ENCODE results near the gene ADRM1.

Gene ADRM1

GRCh38 chr20:62338294-62338620, 35.5 kb downstream of the ADRM1 start (continued):
- no peak for TF ChIP-seq PPARA (CRISPR knock-in tag; IDR thresholded peaks at IDR 0.05; ENCODE audit: borderline replicate concordance)
- TF ChIP-seq, protein P1, sequence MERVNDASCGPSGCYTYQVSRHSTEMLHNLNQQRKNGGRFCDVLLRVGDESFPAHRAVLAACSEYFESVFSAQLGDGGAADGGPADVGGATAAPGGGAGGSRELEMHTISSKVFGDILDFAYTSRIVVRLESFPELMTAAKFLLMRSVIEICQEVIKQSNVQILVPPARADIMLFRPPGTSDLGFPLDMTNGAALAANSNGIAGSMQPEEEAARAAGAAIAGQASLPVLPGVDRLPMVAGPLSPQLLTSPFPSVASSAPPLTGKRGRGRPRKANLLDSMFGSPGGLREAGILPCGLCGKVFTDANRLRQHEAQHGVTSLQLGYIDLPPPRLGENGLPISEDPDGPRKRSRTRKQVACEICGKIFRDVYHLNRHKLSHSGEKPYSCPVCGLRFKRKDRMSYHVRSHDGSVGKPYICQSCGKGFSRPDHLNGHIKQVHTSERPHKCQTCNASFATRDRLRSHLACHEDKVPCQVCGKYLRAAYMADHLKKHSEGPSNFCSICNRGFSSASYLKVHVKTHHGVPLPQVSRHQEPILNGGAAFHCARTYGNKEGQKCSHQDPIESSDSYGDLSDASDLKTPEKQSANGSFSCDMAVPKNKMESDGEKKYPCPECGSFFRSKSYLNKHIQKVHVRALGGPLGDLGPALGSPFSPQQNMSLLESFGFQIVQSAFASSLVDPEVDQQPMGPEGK (CRISPR knock-in tag; IDR thresholded peaks at IDR 0.05; ENCODE audit: borderline replicate concordance), result no peak
- no peak for TF ChIP-seq ESRRG (CRISPR knock-in tag; IDR thresholded peaks at IDR 0.05)
- no peak for TF ChIP-seq SNAI2 (CRISPR knock-in tag; IDR thresholded peaks at IDR 0.05)
- no peak for TF ChIP-seq TCF4 (CRISPR knock-in tag; IDR thresholded peaks at IDR 0.05; ENCODE audit: borderline replicate concordance)

- no peak for ATAC-seq
- TF ChIP-seq TOX (CRISPR knock-in tag; IDR thresholded peaks at IDR 0.05; ENCODE audit: borderline replicate concordance), result no peak
- no peak for TF ChIP-seq ISL1 (CRISPR knock-in tag; IDR thresholded peaks at IDR 0.05)
- TF ChIP-seq CSDC2 (CRISPR knock-in tag; IDR thresholded peaks at IDR 0.05), result no peak
- TF ChIP-seq, protein P2, sequence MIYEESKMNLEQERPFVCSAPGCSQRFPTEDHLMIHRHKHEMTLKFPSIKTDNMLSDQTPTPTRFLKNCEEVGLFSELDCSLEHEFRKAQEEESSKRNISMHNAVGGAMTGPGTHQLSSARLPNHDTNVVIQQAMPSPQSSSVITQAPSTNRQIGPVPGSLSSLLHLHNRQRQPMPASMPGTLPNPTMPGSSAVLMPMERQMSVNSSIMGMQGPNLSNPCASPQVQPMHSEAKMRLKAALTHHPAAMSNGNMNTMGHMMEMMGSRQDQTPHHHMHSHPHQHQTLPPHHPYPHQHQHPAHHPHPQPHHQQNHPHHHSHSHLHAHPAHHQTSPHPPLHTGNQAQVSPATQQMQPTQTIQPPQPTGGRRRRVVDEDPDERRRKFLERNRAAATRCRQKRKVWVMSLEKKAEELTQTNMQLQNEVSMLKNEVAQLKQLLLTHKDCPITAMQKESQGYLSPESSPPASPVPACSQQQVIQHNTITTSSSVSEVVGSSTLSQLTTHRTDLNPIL (CRISPR knock-in tag; IDR thresholded peaks at IDR 0.05; ENCODE audit: low read depth), result no peak
Observed at GRCh38 chr20:62339647-62340062, 36.9 kb downstream of the ADRM1 start.

- TF ChIP-seq SNAI2 (CRISPR knock-in tag; IDR thresholded peaks at IDR 0.05) (no peak), ZNF565 (CRISPR knock-in tag; conservative IDR thresholded peaks at IDR 0.05; ENCODE audit: low read depth) (no peak)
- ATAC-seq, result no peak
Observed at GRCh38 chr20:62342910-62343309, 40.1 kb downstream of the ADRM1 start.

DNA sequence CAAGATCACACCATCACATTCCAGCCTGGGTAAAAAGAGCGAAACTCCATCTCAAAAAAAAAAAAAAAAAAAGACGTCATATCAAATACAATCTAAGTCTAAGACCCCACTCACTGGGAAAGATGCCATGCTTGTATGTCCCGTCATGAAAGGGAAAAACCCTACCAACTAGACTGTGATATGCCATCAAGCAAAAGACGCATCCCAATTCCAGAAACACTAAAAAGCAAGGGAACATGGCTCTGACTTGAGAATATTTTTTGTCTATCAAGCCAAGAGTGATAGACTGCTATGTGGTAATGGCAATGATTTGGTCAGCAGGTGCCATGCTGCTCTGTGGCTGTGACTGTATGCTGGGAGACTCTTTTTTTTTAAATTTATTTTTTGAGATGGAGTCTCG, 41.3 kb downstream of the ADRM1 start:
- no peak for ATAC-seq

More for the DNA sequence above, 41.3 kb downstream of the ADRM1 start:
- TF ChIP-seq ZNF70 (CRISPR knock-in tag; IDR thresholded peaks at IDR 0.05) (no peak), PPARA (CRISPR knock-in tag; IDR thresholded peaks at IDR 0.05; ENCODE audit: borderline replicate concordance) (no peak), ZFP30 (CRISPR knock-in tag; IDR thresholded peaks at IDR 0.05) (no peak), ISL1 (CRISPR knock-in tag; IDR thresholded peaks at IDR 0.05) (no peak), ARNTL (CRISPR knock-in tag; IDR thresholded peaks at IDR 0.05; ENCODE audit: borderline replicate concordance, low read depth) (no peak), ZNF565 (CRISPR knock-in tag; conservative IDR thresholded peaks at IDR 0.05; ENCODE audit: low read depth) (no peak), ZFP3 (CRISPR knock-in tag; IDR thresholded peaks at IDR 0.05) (no peak)
- TF ChIP-seq, protein P1 (CRISPR knock-in tag; IDR thresholded peaks at IDR 0.05; ENCODE audit: borderline replicate concordance), result no peak
- TF ChIP-seq, protein P3, sequence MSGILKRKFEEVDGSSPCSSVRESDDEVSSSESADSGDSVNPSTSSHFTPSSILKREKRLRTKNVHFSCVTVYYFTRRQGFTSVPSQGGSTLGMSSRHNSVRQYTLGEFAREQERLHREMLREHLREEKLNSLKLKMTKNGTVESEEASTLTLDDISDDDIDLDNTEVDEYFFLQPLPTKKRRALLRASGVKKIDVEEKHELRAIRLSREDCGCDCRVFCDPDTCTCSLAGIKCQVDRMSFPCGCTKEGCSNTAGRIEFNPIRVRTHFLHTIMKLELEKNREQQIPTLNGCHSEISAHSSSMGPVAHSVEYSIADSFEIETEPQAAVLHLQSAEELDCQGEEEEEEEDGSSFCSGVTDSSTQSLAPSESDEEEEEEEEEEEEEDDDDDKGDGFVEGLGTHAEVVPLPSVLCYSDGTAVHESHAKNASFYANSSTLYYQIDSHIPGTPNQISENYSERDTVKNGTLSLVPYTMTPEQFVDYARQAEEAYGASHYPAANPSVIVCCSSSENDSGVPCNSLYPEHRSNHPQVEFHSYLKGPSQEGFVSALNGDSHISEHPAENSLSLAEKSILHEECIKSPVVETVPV (CRISPR knock-in tag; IDR thresholded peaks at IDR 0.05), result no peak
- TF ChIP-seq, protein P4, sequence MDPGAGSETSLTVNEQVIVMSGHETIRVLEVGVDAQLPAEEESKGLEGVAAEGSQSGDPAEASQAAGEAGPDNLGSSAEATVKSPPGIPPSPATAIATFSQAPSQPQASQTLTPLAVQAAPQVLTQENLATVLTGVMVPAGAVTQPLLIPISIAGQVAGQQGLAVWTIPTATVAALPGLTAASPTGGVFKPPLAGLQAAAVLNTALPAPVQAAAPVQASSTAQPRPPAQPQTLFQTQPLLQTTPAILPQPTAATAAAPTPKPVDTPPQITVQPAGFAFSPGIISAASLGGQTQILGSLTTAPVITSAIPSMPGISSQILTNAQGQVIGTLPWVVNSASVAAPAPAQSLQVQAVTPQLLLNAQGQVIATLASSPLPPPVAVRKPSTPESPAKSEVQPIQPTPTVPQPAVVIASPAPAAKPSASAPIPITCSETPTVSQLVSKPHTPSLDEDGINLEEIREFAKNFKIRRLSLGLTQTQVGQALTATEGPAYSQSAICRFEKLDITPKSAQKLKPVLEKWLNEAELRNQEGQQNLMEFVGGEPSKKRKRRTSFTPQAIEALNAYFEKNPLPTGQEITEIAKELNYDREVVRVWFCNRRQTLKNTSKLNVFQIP (CRISPR knock-in tag; IDR thresholded peaks at IDR 0.05; ENCODE audit: borderline replicate concordance, low read depth), result no peak
- TF ChIP-seq, protein P2 (CRISPR knock-in tag; IDR thresholded peaks at IDR 0.05; ENCODE audit: low read depth), result no peak

Data from SK-N-SH treated with all-trans-retinoic acid at 6 μM for 48 hours (cell line).